B cell (primary cell): ENCODE results near the gene DUSP23. TPM values are rescaled to one million over a fixed set of nuclear protein-coding genes. Genes with fewer than 3 reads are reported as not detected.

Experiments
- ATAC-seq: fragments of 200-7000 bp; cut with Tn5 transposase; one replicate; pipeline ENCODE4 v1.10.0; 2021; ENCODE audit warnings: low read depth, mild to moderate bottlenecking, moderate number of reproducible peaks, moderate library complexity
- CTCF ChIA-PET: fragments of 350-600 bp; sonication (Branson Sonifier 250); formaldehyde crosslinking; loops from one replicate; lab custom pipeline; 2021; ENCODE audit warnings: antibody characterized with exemption, inconsistent platforms; lab: Charles Lee
- POLR2A ChIA-PET: fragments of 350-600 bp; sonication (Branson Sonifier 250); formaldehyde crosslinking; loops from one replicate; lab custom pipeline; 2021; ENCODE audit warnings: antibody characterized with exemption; lab: Charles Lee
- DNase-seq: peaks from one replicate; pipeline ENCODE4 v3.0.0; 2013
- H2AFZ ChIP-seq: 2 replicates; pipeline ENCODE4 v1.6.1; 2012; ENCODE audit warnings: mild to moderate bottlenecking, low read depth, low read length; ENCODE audit not compliant: insufficient read depth, poor library complexity, severe bottlenecking
- H3K27ac ChIP-seq, 2 donors: 1 replicate in 1 of 2; 2 replicates in 1 of 2; pipeline ENCODE4 v1.5.1; 2012 to 2013; ENCODE audit warnings: low read length in 2 of 2, mild to moderate bottlenecking in 2 of 2, moderate library complexity in 1 of 2
- H3K27me3 ChIP-seq, 4 experiments: fragments of 200-600 bp in 1 of 4; sonication (generic) in 1 of 4; replicated peaks in 1 of 4; 1 replicate in 2 of 4; 2 replicates in 2 of 4; pipeline versions ENCODE4 v1.6.1 to v1.7.0; 2013 to 2016; ENCODE audit warnings: low read length in 3 of 4, mild to moderate bottlenecking in 2 of 4, mixed read lengths in 1 of 4, moderate library complexity in 1 of 4; ENCODE audit not compliant: insufficient read depth in 4 of 4, control insufficient read depth in 3 of 4; ENCODE audit errors: control extremely low read depth in 1 of 4
- H3K36me3 ChIP-seq, 2 experiments: replicated peaks in 1 of 2; 1 replicate in 1 of 2; 2 replicates in 1 of 2; pipeline versions ENCODE4 v1.6.1 to v1.7.1; 2013; ENCODE audit warnings: low read length in 1 of 2; ENCODE audit not compliant: insufficient read depth in 2 of 2, control insufficient read depth in 1 of 2; ENCODE audit errors: control extremely low read depth in 1 of 2, extremely low read depth in 1 of 2
- H3K4me1 ChIP-seq, 2 donors: fragments of 200-600 bp in 1 of 2; sonication (generic) in 1 of 2; 1 replicate in 1 of 2; 2 replicates in 1 of 2; pipeline versions ENCODE4 v1.5.1 to v1.6.1; 2013 to 2017; ENCODE audit warnings: low read length in 2 of 2; ENCODE audit not compliant: control insufficient read depth in 2 of 2, insufficient read depth in 2 of 2
- H3K4me2 ChIP-seq: replicated peaks from 2 replicates; pipeline ENCODE3; 2012; ENCODE audit warnings: mild to moderate bottlenecking, low read depth, low read length; ENCODE audit not compliant: poor library complexity, severe bottlenecking
- H3K4me3 ChIP-seq, 5 experiments: fragments of 200-600 bp in 1 of 5; sonication (generic) in 1 of 5; 1 replicate in 3 of 5; 2 replicates in 2 of 5; pipeline versions ENCODE4 v1.5.1 to v1.7.0; 2011 to 2016; ENCODE audit warnings: low read length in 4 of 5, mild to moderate bottlenecking in 4 of 5, low read depth in 2 of 5, control low read depth in 1 of 5, moderate library complexity in 1 of 5; ENCODE audit not compliant: insufficient read depth in 1 of 5; ENCODE audit errors: control extremely low read depth in 1 of 5, extremely low read depth in 1 of 5
- H3K79me2 ChIP-seq: fragments of 200-600 bp; sonication (generic); one replicate; pipeline ENCODE4 v1.6.0; 2016; ENCODE audit warnings: low read length; ENCODE audit not compliant: control insufficient read depth, insufficient read depth
- H3K9ac ChIP-seq: fragments of 200-600 bp; sonication (generic); 2 replicates; pipeline ENCODE4 v1.6.1; 2017; ENCODE audit warnings: mild to moderate bottlenecking, low read length, moderate library complexity
- H3K9me3 ChIP-seq, 3 donors: one replicate each; pipeline versions ENCODE4 v1.6.1 to v1.7.1; 2013; ENCODE audit warnings: low read length in 2 of 3; ENCODE audit not compliant: control insufficient read depth in 2 of 3, insufficient read depth in 1 of 3; ENCODE audit errors: control extremely low read depth in 1 of 3
- H4K20me1 ChIP-seq: 2 replicates; pipeline ENCODE4 v1.6.0; 2012; ENCODE audit warnings: mild to moderate bottlenecking, low read length; ENCODE audit not compliant: insufficient read depth, control insufficient read depth, poor library complexity, severe bottlenecking
- H3K27ac Mint-ChIP-seq: one replicate; pipeline ENCODE4 v1.8.0; 2021; ENCODE audit warnings: mixed read lengths
- H3K27me3 Mint-ChIP-seq: one replicate; pipeline ENCODE4 v1.8.0; 2021; ENCODE audit warnings: mixed read lengths
- H3K4me1 Mint-ChIP-seq: one replicate; pipeline ENCODE4 v1.8.0; 2021; ENCODE audit warnings: mixed read lengths
- H3K4me3 Mint-ChIP-seq: one replicate; pipeline ENCODE4 v1.8.0; 2021; ENCODE audit warnings: mixed read lengths
- H3K9me3 Mint-ChIP-seq: one replicate; pipeline ENCODE4 v1.8.0; 2022; ENCODE audit warnings: mixed read lengths; ENCODE audit not compliant: insufficient read depth
- EZH2 ChIP-seq: IDR thresholded peaks from 2 replicates; pipeline ENCODE4 v1.6.1; 2012; ENCODE audit warnings: borderline replicate concordance, low read depth, mild to moderate bottlenecking, moderate library complexity, low read length; ENCODE audit not compliant: insufficient read depth, poor library complexity, severe bottlenecking
- WGBS: methylation state at CpG from one replicate; pipeline ENCODE4 v1.1.5; 2013; ENCODE audit warnings: missing lambda C conversion rate; ENCODE audit not compliant: insufficient coverage; 5-methylcytosine and 5-hydroxymethylcytosine counted together
- intact Hi-C: fragments of 100-400 bp; cut with micrococcal nuclease; formaldehyde crosslinking; loops from one replicate; pipeline ENCODE4 v1.10.0; 2022
- polyA plus RNA-seq: library from polyadenylated mRNA; depleted of rRNA; stranded (reverse); fragments of >200 nt; gene quantifications from 2 replicates; pipeline ENCODE4 v1.2.3, GENCODE V29; 2012
- total RNA-seq, 2 donors: library from RNA; stranded (reverse); fragments of 120-200 nt in 1 of 2; gene quantifications; 1 replicate in 1 of 2; 2 replicates in 1 of 2; pipeline versions ENCODE4 v1.2.3 to v1.2.4, GENCODE V29; 2013 to 2022
- TF ChIP-seq, protein P1 (sequence below): fragments of 200-600 bp; IDR thresholded peaks from one replicate; pipeline ENCODE4 v1.8.0; 2022; ENCODE audit warnings: antibody characterized with exemption, mild to moderate bottlenecking

DUSP23 gene
- total and polyA plus RNA-seq, 2 donors (not counting 1 experiment from before 2014, with no cell fraction given): 9.6 to 15.8 TPM

DNA sequence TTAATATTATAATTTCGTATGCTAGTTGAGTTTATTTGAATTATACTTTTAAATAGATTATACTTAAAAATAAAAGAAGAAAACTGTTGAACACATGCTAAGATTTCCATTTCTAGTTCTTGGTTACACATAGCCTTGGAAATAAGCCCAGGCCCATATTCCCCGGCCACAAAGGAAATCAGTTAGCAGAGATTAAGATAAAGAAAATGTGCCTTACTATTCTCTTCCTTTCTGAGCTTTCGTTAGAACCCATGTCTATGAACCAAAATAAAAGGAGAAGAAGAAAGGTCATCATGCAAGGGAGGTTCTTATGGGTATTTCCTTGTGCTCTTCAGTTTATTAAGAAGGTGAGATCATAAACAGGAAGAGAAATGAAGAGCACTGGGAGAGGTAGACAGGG, 34.1 kb upstream of the DUSP23 start:
- TF ChIP-seq, protein P1, sequence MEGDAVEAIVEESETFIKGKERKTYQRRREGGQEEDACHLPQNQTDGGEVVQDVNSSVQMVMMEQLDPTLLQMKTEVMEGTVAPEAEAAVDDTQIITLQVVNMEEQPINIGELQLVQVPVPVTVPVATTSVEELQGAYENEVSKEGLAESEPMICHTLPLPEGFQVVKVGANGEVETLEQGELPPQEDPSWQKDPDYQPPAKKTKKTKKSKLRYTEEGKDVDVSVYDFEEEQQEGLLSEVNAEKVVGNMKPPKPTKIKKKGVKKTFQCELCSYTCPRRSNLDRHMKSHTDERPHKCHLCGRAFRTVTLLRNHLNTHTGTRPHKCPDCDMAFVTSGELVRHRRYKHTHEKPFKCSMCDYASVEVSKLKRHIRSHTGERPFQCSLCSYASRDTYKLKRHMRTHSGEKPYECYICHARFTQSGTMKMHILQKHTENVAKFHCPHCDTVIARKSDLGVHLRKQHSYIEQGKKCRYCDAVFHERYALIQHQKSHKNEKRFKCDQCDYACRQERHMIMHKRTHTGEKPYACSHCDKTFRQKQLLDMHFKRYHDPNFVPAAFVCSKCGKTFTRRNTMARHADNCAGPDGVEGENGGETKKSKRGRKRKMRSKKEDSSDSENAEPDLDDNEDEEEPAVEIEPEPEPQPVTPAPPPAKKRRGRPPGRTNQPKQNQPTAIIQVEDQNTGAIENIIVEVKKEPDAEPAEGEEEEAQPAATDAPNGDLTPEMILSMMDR: no peak
- TF ChIP-seq EZH2: no peak
- WGBS: no CpG with 5 or more reads among the region's 3 CpGs
- no peak for ATAC-seq
- DNase-seq: no peak
- intact Hi-C loops: no loop called here
- peaks cover 13% of the 10 kb centered on the region for H3K27me3 Mint-ChIP-seq
- peaks cover 4% of the 10 kb centered on the region for H3K9me3 Mint-ChIP-seq
- Histone ChIP-seq H3K36me3 (no peaks in the 10 kb centered on the region), H3K27ac (no peak overlapping the region), H3K4me2 (no peak overlapping the region), H4K20me1 (no peaks in the 10 kb centered on the region), H3K27me3 (peaks cover 0 to 6% (median 0%) of the 10 kb centered on the region in 4 experiments), H3K9me3 (no peaks in the 10 kb centered on the region), H2AFZ (no peak overlapping the region), H3K9ac (no peak overlapping the region), H3K4me1 (no peaks in the 10 kb centered on the region), H3K4me3 (no peak overlapping the region), H3K79me2 (no peaks in the 10 kb centered on the region)
- ChIA-PET CTCF (interaction anchor here (0.6 kb wide), 1 partner anchor 334 kb away, joined by 3 read pairs; no protein-coding TSS in a partner anchor), POLR2A (no interaction called here)
- H3K4me1 Mint-ChIP-seq: no peaks in the 10 kb centered on the region
- no peak overlapping the region for H3K27ac Mint-ChIP-seq
- H3K4me3 Mint-ChIP-seq: no peak overlapping the region

- H3K4me1 Mint-ChIP-seq: no peaks in the 10 kb centered on the region
- ChIA-PET POLR2A (no interaction called here), CTCF (no interaction called here)
- Histone ChIP-seq H3K4me1 (no peaks in the 10 kb centered on the region), H3K9me3 (no peaks in the 10 kb centered on the region), H3K36me3 (no peaks in the 10 kb centered on the region), H3K4me3 (no peak overlapping the region), H3K27ac (no peak overlapping the region), H3K27me3 (peaks cover 0 to 6% (median under 1%) of the 10 kb centered on the region in 4 experiments), H4K20me1 (no peaks in the 10 kb centered on the region), H3K79me2 (no peaks in the 10 kb centered on the region), H2AFZ (no peak overlapping the region), H3K9ac (no peak overlapping the region), H3K4me2 (no peak overlapping the region)
- H3K27ac Mint-ChIP-seq: no peak overlapping the region
- no CpG with 5 or more reads among the region's 1 CpG for WGBS
- no peak overlapping the region for H3K4me3 Mint-ChIP-seq
- ATAC-seq: no peak
- peaks cover 11% of the 10 kb centered on the region for H3K27me3 Mint-ChIP-seq
- H3K9me3 Mint-ChIP-seq: no peaks in the 10 kb centered on the region
- no peak for TF ChIP-seq EZH2
- TF ChIP-seq, protein P1: no peak
- no peak for DNase-seq
- intact Hi-C loops: no loop called here
Measured at GRCh38 chr1:159748370-159748769, 32.4 kb upstream of the DUSP23 start.
